ENCODE data around the gene AADACL3. TPM values are rescaled to one million over a fixed set of nuclear protein-coding genes. Genes with fewer than 3 reads are reported as not detected.
"Not testable (repeated sequence)": the region's sequence is repeated elsewhere in the genome, so short reads cannot be mapped to it uniquely, and the experiment has no call there.

The AADACL3 gene, protein sequence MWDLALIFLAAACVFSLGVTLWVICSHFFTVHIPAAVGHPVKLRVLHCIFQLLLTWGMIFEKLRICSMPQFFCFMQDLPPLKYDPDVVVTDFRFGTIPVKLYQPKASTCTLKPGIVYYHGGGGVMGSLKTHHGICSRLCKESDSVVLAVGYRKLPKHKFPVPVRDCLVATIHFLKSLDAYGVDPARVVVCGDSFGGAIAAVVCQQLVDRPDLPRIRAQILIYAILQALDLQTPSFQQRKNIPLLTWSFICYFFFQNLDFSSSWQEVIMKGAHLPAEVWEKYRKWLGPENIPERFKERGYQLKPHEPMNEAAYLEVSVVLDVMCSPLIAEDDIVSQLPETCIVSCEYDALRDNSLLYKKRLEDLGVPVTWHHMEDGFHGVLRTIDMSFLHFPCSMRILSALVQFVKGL
- not detected for total RNA-seq

DNA sequence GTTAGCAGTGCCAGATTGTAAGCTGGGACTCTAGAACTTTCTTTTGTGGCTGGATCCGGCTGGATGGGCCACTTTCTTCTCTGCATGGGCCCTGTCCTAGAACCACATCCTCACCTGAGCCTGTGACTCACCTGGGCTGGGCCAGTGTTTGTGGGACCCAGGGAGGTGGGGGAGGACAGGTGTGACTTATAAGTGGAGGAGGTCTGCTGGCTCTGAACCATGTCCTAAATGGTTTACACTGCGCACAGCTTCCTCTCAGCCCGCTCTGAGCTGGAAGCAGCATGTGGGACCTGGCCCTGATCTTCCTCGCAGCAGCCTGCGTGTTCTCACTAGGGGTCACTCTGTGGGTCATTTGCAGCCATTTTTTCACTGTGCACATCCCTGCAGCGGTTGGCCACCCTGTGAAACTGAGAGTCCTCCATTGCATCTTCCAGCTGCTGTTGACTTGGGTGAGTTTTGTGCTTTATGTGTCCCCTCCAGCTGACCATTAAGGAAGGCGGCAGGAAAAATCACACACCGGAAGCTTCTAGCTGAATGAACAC lies at the start of gene AADACL3:
Gene AADACL3, plus strand, starts transcription at position 215 of the 542 bp plus-strand sequence. Its CDS starts 67 bp downstream, at position 282.
- no peaks in the 10 kb centered on the region for H3K36me3 ChIP-seq
- TF ChIP-seq, protein P1, sequence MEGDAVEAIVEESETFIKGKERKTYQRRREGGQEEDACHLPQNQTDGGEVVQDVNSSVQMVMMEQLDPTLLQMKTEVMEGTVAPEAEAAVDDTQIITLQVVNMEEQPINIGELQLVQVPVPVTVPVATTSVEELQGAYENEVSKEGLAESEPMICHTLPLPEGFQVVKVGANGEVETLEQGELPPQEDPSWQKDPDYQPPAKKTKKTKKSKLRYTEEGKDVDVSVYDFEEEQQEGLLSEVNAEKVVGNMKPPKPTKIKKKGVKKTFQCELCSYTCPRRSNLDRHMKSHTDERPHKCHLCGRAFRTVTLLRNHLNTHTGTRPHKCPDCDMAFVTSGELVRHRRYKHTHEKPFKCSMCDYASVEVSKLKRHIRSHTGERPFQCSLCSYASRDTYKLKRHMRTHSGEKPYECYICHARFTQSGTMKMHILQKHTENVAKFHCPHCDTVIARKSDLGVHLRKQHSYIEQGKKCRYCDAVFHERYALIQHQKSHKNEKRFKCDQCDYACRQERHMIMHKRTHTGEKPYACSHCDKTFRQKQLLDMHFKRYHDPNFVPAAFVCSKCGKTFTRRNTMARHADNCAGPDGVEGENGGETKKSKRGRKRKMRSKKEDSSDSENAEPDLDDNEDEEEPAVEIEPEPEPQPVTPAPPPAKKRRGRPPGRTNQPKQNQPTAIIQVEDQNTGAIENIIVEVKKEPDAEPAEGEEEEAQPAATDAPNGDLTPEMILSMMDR (IDR thresholded peaks at IDR 0.05), result no peak
- no peak for DNase-seq (ENCODE audit: low spot score)
- H3K27me3 ChIP-seq, result no peaks in the 10 kb centered on the region
- H3K9me3 ChIP-seq, result no peaks in the 10 kb centered on the region
- no peaks in the 10 kb centered on the region for H3K4me1 ChIP-seq
- H3K4me3 ChIP-seq, result no peak within 1 kb of the TSS
- H3K27ac ChIP-seq, result no peak within 1 kb of the TSS

DNA sequence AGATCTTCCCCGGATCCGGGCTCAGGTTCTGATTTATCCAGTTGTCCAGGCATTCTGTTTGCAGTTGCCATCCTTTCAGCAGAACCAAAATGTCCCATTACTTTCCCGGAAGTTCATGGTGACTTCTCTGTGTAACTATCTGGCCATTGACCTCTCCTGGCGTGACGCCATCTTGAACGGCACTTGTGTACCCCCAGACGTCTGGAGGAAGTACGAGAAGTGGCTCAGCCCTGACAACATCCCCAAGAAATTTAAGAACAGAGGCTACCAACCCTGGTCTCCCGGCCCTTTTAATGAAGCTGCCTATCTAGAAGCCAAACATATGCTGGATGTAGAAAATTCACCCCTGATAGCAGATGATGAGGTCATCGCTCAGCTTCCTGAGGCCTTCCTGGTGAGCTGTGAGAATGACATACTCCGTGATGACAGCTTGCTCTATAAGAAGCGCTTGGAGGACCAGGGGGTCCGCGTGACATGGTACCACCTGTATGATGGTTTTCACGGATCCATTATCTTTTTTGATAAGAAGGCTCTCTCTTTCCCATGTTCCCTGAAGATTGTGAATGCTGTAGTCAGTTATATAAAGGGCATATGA lies 49.7 kb upstream of the AADACL3 start:
- Histone ChIP-seq H3K27ac (no peak overlapping the region), H3K27me3 (no peaks in the 10 kb centered on the region), H3K36me3 (no peaks in the 10 kb centered on the region), H3K4me3 (no peak overlapping the region), H3K9me3 (peaks cover 5 to 20% of the 10 kb centered on the region in 2 donors), H3K4me1 (no peaks in the 10 kb centered on the region)
- no peak for DNase-seq (ENCODE audit: low spot score)
- TF ChIP-seq, protein P1 (IDR thresholded peaks at IDR 0.05), result no peak

DNA sequence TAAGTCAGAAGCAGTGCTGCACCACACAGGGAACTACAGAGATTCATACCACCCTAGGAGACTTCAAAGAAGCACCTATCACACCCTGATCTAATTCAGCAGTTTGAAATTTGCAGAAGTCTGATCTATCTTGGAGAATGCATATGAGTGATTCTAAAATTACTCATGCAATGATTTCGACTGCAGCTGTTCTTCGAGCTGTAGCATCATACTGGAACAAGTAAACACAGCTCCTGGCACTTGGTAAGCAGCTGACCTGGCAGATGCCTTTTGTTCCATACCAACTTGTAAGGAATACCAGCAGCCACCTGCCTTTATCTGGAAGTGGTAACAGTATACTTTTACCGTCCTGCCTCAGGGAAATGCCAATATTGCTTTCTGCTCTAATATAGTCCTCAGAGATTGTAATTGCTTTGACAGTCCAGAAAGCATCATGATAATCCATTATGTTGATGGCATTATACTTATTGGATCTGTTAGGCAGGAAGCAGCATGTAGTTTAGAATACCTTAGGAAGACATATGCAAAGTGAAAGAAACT lies 46.3 kb upstream of the AADACL3 start:
- Histone ChIP-seq H3K4me3 (no peak overlapping the region), H3K36me3 (no peaks in the 10 kb centered on the region), H3K27ac (no peak overlapping the region), H3K9me3 (peaks cover 0 to 10% of the 10 kb centered on the region in 2 donors), H3K27me3 (no peaks in the 10 kb centered on the region), H3K4me1 (no peaks in the 10 kb centered on the region)
- DNase-seq (ENCODE audit: low spot score), result no peak
- TF ChIP-seq, protein P1 (IDR thresholded peaks at IDR 0.05), result no peak

DNA sequence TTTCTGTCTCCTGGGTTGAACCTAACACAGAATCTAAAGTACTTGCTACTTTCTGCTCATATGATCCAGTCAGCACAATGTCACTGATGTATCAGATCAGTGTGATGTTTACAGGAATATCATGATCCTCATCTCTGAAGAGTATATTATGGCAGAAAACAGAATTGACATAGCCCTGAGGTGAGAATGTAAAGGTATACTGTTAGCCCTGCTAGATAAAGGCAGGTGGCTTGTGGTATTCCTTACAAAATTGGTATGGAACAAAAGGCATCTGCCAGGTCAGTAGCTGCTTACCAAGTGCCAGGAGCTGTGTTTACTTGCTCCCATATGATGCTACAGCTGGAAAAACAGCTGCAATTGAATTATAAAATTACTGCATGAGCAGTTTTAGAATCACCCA lies 41.6 kb upstream of the AADACL3 start:
- Histone ChIP-seq H3K4me1 (no peaks in the 10 kb centered on the region), H3K36me3 (no peaks in the 10 kb centered on the region), H3K9me3 (no peaks in the 10 kb centered on the region), H3K4me3 (no peak overlapping the region), H3K27me3 (no peaks in the 10 kb centered on the region), H3K27ac (no peak overlapping the region)
- DNase-seq (ENCODE audit: low spot score), result no peak
- TF ChIP-seq, protein P1 (IDR thresholded peaks at IDR 0.05), result no peak

DNA sequence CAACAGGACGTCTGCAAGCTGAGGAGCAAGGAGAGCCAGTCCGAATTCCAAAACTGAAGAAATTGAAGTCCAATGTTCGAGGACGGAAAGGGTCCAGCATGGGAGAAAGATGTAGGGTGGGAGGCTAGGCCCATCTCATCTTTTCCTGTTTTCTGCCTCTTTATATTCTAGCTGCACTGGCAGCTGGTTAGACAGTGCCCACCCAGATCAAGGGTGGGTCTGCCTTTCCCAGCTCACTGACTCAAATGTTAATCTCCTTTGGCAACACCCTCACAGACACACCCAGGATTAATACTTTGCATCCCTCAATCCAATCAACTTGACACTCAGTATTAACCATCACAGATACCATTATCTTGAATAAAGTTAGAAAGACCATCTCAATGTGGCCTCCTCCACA lies 39.8 kb upstream of the AADACL3 start:
- not testable (repeated sequence) for H3K27ac ChIP-seq; H3K4me3 ChIP-seq; H3K27me3 ChIP-seq; H3K4me1 ChIP-seq; H3K36me3 ChIP-seq; DNase-seq (ENCODE audit: low spot score); H3K9me3 ChIP-seq

DNA sequence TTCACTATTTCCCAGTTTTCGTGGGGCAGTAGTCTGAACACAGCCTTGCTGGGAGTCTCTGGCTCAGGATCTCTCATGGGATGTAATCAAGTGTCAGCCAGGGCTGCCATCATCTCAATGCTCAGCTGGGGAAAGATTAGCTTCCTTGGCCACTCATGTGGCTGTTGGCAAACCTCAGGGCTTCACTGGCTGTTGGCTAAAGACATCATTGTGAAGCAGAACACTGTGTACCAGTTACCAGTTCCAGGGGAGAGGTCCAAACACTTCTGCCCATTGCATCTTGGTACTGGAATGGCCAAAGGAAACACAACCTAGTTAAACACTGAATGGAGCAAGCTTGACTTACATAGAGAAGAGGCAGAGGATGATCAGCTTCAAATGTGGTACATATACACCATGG lies 38.3 kb upstream of the AADACL3 start:
- no peak overlapping the region for H3K4me3 ChIP-seq
- no peaks in the 10 kb centered on the region for H3K4me1 ChIP-seq
- DNase-seq (ENCODE audit: low spot score), result no peak
- TF ChIP-seq, protein P1 (IDR thresholded peaks at IDR 0.05), result no peak
- H3K27me3 ChIP-seq, result no peaks in the 10 kb centered on the region
- no peaks in the 10 kb centered on the region for H3K9me3 ChIP-seq
- H3K36me3 ChIP-seq, result no peaks in the 10 kb centered on the region
- H3K27ac ChIP-seq, result no peak overlapping the region
